OCI-LY3 (cell line): ENCODE data around the gene PSMF1.

Source experiments
- EZH2phosphoT487 ChIP-seq: fragments of 200-600 bp; shearing (Covaris generic); IDR thresholded peaks from 2 replicates; pipeline ENCODE4 v1.6.1; 2018; ENCODE audit warnings: antibody characterized with exemption, mixed run types, low read depth
- TF ChIP-seq, protein P1 (sequence below): fragments of 200-600, 300-600 bp; sonication (generic); IDR thresholded peaks from 2 replicates; pipeline ENCODE4 v1.5.1; 2014; ENCODE audit warnings: antibody characterized with exemption, low read length, low read depth

DNA sequence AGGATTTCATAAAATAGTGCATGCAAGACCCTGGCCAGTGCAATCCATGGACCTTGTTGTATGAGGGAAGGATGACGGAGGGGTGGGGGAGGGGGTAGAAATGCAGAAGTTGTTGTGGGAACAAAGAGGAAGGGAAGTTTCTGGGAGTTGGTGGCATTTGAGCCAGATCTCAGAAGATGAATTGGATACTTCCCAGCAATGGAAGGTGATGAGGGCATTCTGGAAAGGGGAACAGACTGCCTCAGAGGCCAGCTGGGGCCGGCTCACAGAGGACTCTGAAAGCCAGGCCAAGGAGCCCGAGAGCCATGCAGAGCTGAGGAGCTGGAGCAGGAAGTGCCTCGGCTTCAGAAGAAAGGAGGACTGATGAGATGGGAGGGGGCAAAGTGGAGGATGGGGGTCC is 63.7 kb downstream of the PSMF1 start:
- no peak for TF ChIP-seq EZH2phosphoT487
- TF ChIP-seq, protein P1, sequence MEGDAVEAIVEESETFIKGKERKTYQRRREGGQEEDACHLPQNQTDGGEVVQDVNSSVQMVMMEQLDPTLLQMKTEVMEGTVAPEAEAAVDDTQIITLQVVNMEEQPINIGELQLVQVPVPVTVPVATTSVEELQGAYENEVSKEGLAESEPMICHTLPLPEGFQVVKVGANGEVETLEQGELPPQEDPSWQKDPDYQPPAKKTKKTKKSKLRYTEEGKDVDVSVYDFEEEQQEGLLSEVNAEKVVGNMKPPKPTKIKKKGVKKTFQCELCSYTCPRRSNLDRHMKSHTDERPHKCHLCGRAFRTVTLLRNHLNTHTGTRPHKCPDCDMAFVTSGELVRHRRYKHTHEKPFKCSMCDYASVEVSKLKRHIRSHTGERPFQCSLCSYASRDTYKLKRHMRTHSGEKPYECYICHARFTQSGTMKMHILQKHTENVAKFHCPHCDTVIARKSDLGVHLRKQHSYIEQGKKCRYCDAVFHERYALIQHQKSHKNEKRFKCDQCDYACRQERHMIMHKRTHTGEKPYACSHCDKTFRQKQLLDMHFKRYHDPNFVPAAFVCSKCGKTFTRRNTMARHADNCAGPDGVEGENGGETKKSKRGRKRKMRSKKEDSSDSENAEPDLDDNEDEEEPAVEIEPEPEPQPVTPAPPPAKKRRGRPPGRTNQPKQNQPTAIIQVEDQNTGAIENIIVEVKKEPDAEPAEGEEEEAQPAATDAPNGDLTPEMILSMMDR: no peak
